ENCODE measurements around the gene CST6.

Gene CST6, protein sequence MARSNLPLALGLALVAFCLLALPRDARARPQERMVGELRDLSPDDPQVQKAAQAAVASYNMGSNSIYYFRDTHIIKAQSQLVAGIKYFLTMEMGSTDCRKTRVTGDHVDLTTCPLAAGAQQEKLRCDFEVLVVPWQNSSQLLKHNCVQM

DNA sequence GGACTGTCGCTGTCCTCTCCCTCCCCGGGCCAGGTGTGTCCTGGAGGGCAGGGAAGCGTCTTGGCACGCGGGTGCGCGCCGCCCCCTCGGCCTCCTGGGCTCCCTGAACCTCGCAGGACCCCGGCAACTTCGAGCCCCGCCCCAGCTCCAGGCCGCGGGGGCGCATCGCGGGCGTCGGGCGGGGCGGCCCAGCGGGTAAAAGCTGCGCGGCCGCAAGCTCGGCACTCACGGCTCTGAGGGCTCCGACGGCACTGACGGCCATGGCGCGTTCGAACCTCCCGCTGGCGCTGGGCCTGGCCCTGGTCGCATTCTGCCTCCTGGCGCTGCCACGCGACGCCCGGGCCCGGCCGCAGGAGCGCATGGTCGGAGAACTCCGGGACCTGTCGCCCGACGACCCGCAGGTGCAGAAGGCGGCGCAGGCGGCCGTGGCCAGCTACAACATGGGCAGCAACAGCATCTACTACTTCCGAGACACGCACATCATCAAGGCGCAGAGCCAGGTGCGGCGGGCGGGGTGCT, at the start of gene CST6:
TSS of gene CST6 (plus strand) at position 224 of the 519 bp plus-strand sequence. CDS start at position 261, 37 bp downstream.
- no peak for DNase-seq

DNA sequence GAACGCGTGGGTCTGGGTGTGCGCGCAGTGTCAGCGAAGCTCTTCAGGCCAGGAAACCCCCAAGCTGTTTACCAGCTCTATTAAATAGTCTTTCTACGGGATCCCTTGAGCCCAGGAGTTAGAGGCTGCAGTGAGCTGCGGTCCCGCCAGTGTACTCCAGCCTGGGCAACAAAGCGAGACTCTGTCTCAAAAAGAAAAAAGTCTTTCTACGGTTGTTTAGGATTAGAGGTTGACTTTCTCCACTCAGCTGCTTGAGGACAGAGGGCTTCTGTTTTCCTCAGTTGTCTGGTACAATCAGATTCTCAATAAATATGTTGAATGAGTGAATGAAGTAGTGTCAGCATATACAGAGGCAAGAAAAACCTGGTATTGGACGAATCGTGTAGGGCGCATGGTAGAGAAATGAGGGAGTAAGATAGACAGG, 49.7 kb upstream of the CST6 start:
- DNase-seq, result no peak

DNA sequence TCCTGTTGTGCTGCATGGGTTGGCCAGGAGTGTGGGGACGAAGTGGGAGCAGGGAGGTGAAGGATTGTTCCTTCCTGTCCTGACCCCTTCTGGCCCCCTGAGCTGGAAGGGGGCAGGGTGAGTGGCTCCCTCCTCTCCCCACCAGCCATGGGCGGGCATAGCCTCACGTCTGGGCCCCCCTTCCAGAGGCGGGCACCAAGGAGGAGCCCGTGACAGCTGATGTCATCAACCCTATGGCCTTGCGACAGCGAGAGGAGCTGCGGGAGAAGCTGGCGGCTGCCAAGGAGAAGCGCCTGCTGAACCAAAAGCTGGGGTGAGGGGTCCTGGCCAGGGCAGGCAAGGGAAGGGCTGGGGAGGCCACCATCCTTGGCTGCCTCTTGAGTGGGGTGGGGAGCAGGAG, 46.9 kb upstream of the CST6 start:
- DNase-seq, result no peak

DNA sequence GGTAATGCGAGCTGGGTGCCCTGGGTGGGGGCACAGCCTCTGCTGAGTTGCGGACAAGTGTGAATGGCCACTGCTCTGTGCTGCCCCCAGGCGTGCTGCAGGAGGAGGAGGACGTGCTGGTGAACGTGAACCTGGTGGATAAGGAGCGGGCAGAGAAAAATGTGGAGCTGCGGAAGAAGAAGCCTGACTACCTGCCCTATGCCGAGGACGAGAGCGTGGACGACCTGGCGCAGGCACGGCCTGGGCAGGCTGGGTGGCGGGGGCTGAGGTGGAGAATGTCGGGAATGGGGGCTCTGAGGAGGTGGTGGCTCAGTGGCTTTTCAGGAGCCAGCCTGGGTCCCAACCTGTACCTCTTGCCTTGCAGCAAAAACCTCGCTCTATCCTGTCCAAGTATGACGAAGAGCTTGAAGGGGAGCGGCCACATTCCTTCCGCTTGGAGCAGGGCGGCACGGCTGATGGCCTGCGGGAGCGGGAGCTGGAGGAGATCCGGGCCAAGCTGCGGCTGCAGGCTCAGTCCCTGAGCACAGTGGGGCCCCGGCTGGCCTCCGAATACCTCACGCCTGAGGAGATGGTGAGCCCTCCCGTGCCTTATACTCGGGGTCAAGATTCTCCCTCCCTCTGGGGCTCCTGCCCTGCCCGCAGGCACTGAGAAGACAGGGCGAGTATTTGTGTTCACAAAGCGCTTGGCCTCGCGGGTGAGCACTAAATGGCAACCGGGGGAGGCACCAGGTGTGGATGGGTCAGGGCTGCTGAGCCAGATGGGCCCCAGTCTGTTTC, 45.6 kb upstream of the CST6 start:
- DNase-seq, result no peak

DNA sequence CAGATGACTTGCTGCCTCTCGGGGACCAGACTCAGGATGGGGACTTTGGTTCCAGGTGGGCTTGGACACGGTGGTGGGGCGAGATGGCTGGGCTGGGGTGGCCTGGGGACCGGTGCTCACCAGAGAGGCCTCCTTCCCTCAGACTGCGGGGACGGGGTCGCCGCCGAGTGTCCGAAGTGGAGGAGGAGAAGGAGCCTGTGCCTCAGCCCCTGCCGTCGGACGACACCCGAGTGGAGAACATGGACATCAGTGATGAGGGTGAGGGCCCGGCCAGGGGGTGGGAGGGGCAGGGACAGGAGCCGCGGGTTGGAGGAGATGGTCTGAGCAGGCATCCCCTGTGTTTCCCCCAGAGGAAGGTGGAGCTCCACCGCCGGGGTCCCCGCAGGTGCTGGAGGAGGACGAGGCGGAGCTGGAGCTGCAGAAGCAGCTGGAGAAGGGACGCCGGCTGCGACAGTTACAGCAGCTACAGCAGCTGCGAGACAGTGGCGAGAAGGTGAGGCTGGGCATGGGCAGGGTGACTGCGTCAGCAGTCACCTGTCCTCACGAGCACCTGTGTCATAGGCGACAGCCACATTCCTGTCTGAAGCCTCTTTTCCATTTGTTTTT, 44.4 kb upstream of the CST6 start:
- DNase-seq, result no peak

DNA sequence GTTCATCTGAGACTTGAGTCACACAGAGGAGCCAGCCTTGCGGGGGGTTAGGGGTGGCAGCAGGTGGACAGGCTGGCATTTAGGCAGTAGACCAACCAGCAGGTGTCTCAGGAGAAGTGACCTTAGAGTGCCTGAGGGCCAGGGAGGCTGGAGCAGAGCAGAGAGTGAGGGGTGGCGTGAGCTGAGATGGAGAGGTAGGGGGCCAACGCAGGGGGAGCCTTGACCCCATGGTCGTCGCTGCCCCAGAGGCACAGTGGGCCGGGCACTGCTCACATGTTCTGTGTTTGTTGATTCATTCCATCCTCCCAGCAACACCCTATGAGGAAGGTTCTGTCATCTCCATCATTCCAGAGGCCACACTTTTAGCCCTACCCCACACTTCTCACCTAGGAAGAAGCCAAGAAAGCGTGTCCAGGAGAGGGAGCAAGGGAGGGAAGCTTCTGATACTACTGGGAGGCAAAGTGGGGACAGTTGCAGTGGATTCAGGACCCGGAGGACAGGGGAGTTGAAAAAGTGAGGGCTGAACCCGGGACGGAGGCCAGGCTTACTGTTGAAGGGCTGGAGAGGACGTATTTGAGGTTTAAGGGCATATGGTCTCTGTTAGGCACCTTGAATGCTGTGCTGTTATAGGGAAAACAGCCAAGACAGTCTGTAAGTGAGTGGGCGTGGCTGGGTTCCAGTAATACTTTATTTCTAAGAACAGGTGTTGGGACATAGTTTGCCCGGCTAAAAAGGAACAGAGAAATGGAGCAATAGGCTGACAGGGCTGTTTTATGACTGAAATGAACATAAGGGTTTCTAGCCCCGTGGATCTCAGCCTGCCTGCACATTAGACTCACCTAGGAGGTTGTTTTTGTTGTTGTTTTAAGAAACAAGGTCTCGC, 43.0 kb upstream of the CST6 start:
- DNase-seq, result no peak

DNA sequence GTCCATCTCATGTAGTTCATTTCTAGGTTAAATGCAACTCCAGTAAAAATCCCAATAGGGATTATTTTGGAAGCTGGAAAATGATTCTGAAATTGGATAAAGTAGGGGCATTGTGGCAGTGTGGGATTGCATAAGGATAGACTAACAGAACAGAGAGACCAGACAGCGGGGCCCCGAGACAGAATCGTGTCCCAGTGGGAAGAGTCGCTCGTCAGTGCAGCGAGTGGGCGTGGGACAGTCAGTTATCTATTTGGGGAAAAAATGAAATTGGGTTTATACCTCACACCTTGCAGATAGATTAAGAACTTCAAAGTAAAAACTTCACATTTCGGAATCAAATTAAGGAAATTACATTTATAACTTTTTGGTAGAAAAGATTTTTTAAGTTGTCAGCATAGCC, 39.7 kb upstream of the CST6 start:
- no peak for DNase-seq

DNA sequence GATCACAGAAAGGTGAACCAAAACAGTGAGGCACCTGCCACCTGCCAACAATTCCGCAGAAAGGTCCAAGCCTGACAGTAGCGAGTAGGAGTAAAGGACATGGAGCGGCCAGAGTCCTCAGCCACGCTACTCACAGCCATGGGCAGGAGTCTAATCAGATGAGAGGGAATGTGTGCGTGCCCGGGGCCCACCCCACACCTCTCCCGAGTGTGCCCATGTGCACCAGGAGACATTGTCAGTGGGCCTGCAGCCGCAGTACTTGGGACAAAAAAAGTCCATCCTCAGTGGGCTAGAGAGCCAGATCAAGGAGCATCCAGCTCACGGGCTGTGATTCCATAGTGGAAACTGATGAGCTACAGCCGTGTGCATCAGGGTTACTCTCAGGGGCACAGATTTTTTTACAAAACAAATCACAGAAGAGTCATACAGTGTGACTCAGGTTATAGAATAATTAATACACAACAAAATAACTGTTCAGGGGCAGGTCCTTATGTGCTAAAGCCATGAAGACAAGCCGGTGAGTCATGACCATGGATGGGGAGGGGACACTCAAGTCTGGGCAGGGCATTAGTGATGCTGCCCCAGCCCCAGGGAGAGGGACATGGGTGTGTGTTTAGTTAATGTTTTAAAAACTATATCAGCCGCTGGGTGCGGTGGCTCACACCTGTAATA, 38.2 kb upstream of the CST6 start:
- DNase-seq, result no peak

DNA sequence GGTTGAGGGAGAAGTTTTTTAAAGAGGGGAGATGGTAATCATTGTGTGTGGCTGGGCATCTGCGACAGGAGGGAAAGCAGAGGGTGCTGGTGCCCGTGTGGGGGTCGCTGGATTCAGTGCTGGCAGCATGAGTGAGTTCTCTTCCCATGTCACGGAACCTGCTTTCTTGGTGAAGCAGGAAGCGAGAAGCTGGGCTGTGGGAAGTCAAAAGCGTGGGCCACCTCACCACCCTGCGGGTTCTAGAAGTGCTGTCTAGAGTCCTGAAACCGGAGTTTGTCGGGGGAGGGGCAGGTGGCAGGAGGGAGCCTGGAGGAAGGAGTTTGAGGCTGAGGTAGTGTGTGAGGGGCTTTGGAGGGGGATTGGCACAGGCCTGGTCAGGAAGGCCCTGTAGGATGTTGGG, 36.0 kb upstream of the CST6 start:
- no peak for DNase-seq

DNA sequence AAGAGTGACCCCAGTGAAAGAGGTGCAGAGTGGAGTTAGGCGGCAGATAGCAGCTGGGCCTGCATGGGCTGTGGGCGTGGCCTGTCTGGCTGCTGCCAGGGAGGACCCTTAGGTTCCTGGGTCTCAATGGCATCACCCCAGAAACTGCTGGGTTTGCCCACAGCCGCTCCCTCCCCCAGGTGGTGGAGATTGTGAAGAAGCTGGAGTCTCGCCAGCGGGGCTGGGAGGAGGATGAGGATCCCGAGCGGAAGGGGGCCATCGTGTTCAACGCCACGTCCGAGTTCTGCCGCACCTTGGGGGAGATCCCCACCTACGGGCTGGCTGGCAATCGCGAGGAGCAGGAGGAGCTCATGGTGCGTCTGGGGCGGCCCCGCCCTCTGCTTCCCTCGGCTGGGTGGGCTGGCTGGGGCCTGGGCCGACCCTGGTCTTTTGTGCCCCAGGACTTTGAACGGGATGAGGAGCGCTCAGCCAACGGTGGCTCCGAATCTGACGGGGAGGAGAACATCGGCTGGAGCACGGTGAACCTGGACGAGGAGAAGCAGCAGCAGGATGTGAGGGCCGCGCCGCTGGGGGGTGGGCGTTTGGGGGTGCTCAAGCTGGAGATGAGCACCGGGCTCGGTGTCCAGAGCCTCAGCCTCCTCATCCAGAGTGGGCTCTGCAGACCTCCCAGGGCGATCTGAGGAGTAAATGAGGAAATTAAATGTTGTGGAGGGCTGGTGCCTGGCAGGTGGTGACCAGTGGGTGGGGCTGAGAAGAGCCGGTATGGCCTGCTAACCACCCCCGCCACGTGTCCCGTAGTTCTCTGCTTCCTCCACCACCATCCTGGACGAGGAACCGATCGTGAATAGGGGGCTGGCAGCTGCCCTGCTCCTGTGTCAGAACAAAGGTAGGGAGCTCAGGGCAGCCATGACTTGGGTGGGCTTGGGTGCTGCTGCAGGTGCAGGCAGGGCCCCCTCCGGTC, 35.3 kb upstream of the CST6 start:
- no peak for DNase-seq

DNA sequence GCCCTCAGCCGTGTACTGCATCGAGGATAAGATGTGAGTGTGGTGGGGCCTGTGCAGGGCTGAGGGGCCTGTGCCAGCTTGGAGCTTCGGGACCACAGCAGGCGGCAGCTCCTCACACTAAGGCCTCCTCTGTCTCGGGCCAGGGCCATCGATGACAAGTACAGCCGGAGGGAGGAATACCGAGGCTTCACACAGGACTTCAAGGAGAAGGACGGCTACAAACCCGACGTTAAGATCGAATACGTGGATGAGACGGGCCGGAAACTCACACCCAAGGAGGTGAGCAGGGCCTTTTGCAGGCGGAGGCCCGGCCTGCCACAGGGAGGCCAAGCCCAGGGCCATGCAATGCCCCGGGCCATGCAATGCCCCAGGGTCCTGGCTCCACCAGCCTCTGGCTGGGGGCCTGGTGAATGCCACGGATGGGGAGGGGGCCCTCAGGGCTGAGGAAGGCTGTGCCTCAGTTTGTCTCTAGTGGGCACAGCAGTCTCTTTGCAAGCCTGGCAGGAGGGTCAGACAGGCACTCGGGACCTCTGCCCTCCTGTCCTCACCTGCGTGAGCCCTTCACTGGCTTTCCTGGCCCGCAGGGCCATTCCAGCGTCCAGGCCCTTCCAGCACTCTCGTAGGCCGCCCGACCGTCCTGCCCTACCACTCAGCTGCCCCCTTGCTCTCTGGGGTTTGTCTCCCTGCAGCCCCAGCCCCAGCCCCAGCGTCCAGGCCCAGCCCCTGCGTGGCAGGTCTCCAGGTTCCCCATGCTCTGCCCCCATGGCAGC, 34.0 kb upstream of the CST6 start:
- no peak for DNase-seq

DNA sequence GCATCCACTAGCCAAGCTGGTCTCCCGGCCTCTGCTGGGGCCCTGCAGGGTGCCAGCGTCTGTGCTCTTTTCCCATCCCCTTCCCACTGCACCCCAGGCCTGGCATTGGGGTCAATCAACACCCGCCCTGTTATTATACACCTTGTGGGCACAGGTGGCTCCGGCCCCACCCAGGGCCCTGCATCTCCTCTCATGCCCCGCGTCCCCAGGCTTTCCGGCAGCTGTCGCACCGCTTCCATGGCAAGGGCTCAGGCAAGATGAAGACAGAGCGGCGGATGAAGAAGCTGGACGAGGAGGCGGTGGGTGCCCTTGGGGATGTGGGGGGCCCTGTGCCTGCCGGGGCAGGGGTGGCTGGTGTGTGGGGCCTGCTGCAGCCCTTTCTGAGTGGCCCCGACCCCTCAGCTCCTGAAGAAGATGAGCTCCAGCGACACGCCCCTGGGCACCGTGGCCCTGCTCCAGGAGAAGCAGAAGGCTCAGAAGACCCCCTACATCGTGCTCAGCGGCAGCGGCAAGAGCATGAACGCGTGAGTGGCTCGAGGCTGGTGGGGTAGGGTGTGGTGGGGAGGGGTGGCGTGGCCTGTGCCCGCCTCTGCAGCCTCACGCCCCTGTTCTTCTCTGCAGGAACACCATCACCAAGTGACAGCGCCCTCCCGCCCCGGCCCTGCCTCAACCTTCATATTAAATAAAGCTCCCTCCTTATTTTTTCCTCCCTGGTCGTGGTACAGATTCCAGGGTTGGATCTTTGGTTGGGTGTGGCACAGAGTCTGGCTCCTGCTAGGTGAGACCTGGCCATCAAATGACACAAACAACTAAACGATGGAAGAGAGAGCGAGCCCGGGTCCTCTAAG, 33.2 kb upstream of the CST6 start:
- DNase-seq, result no peak

DNA sequence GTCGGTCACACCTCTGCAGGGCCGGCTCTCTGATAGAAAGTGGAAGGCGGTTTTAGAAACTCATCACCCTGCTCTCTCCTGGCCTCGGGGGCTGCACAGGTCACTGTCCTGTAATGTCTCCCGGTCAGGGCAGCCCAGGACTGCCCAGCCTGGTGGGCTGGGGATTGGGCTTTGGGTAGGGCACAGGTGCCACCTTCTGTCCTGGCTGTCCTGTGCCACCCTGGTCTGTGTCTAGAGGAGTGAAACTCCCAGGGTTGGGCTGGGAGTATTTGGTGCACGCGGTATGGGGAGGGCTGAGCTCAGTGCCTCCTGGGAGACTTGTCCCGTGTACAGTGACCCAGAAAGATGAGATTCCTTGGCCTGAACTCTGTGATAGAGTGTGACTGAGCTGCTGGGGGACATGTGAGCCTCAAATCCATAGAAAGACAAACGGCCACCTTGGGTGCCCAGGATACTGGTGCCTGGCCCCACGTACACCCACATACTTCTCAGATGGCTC, 32.5 kb upstream of the CST6 start:
- DNase-seq, result no peak

DNA sequence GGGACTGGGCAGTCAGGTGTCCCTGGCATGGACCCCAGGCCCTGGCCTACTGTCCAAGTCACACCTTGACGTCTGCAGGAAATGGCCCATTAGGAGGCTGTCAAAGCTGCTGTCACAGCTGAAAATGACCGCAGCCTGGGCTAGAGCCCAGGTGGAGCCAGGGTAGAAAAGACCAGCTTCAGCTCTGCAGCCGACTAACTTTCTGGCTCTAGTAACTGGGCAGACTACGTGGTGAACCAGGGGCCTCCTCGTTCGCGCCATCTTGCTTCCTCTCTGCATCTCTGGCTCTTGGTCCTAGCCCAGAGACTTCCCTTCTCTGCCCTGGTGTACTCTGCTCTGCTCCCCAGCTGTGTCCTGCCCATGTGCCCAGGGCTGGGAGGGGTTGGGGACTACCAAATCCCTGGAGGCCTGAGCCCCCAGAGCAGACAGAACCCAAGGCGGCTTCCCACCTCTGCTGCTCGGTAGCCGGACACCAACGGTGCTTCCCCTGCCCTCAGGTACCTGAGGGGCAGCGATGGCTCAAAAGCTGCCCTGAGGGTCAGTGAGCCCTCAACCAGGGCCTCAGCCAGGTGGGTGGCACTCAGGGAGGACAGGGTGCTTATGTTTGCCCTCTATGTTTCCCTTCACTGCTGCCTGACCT, 30.6 kb upstream of the CST6 start:
- no peak for DNase-seq

DNA sequence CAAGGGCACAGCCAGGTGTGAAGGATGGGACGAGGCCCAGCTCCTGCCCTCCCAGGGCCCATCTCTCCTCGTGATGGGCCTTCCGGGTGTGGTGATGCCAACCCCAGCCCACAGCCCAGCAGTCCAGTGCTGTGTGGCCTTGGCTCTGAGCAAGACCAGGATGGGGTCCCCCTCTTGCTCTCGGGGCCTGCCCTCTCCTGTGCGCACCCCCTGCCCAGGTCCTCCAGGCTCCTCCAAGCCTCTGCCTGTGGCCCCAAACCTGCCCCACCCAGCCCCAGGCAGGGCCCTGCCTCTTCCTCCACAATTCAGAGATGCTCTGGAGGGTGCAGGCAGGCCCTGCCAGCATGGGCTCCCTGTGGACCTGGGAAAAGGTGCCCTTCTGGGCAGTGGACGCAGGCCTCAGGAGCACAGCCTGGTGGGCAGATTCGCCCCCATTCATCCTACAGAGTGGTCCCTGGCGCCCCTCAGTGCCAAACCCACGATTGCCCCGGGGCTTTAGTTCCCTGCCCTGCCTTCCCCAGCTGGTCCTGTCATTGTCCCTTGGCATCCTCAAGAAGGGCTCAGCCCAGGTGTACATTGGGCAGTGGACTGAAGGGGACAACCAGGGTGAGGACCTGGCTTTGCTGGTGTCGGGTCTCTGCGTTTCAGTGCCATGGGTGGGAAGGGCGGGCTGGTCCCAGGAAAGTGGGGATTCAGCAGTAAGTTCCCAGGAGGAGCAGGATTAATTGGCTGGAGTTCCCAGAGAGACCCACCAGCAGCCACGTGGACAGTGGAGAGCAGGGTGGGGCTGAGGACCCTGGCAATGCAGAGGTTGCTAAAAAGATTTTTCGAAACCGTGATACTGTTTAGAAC, 29.6 kb upstream of the CST6 start:
- no peak for DNase-seq

DNA sequence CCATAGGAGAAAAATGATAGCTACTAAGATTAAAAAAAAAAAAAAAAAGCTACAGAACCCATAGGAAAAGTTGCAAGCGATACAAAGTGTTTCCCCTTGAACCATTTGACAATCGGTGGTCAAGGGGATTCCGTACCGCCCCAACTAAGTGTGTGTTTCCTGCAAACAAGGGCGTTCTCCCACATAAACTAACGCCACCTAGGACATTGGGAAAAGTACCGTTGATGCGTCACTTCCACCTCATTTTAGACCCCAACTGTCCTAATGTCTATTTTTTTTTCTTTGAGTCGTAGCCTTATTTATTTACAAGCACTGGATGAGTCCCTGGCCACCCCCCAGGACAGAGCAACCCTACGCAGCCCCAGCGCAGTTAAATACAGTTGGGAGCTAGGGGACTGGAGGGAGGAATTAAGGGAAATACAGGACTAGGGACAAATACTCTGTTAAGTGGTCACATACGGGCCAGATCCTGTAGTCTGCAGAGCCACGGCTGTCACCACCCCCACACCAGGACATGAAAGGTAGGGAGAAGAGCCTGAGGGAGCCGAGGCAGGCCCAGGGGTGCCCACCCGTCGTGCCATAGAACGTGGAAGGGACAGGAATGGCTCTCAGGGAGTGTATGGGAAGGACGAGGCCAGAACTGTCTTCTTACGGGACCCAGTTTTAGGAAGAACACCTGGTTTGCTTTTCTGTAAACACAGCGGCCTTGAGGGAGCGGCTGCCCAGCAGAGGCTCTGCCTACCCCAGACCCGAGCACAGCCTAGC, 28.8 kb upstream of the CST6 start:
- no peak for DNase-seq

DNA sequence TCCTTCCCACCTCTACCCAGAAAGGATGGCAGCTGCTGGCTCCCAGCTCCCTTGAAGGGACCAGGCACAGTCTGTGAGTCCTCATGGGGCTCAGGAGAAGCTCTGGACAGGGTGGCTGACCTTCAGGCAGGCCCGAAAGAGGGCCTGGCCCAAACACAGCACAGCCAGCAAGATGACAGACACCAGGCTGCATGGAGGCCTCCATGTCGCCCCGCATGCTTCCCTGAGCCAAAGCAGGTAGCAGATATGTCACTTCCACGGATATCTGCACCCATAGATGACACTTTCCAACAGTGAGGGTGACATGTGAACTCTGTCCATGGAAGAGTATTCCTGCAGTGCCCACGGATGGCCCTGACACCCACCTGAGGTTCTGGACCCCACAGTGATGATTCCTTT, 28.2 kb upstream of the CST6 start:
- no peak for DNase-seq
